Hepatocyte (in vitro differentiated cells): ENCODE measurements around the gene HGD.

Experiments
- CTCF ChIP-seq: fragments of 200-600 bp; sonication (generic); IDR thresholded peaks from 2 replicates; pipeline ENCODE4 v1.5.1; 2016; ENCODE audit warnings: antibody characterized with exemption, mild to moderate bottlenecking; ENCODE audit not compliant: poor library complexity
- EZH2 ChIP-seq: fragments of 200-600 bp; sonication (generic); IDR thresholded peaks from 2 replicates; pipeline ENCODE4 v1.6.1; 2016; ENCODE audit warnings: antibody characterized with exemption, mild to moderate bottlenecking, borderline replicate concordance
- EZH2phosphoT487 ChIP-seq: fragments of 200-600 bp; sonication (generic); IDR thresholded peaks from one replicate; pipeline ENCODE4 v1.6.1; 2018; ENCODE audit warnings: antibody characterized with exemption, mild to moderate bottlenecking, low read depth, moderate library complexity; ENCODE audit not compliant: unreplicated experiment, severe bottlenecking

GRCh38 chr3:120705884-120706582 is 24.0 kb upstream of the HGD start:
- TF ChIP-seq CTCF: no peak
- no peak for TF ChIP-seq EZH2phosphoT487
- no peak for TF ChIP-seq EZH2
